H7 (cell line): Measurements from ENCODE around the gene FAM13A. TPM values are rescaled to one million over a fixed set of nuclear protein-coding genes. Genes with fewer than 3 reads are reported as not detected.
"Not testable (repeated sequence)": the region's sequence is repeated elsewhere in the genome, so short reads cannot be mapped to it uniquely, and the experiment has no call there.

Experiments used
- DNase-seq: peaks from one replicate; pipeline ENCODE4 v3.0.0; 2012
- H3K27me3 ChIP-seq: 2 replicates; pipeline ENCODE4 v1.6.0; 2011; ENCODE audit warnings: mild to moderate bottlenecking, low read length; ENCODE audit not compliant: control insufficient read depth, insufficient read depth
- H3K36me3 ChIP-seq: replicated peaks from 2 replicates; pipeline ENCODE4 v1.5.1; 2011; ENCODE audit warnings: low read length; ENCODE audit not compliant: control insufficient read depth, insufficient read depth
- H3K4me3 ChIP-seq: 2 replicates; pipeline ENCODE4 v1.5.1; 2011; ENCODE audit warnings: low read depth, mild to moderate bottlenecking, control low read depth, low read length, moderate library complexity; ENCODE audit not compliant: insufficient read depth
- total RNA-seq: library from RNA; depleted of rRNA; stranded (reverse); fragments of >200 nt; shearing (Covaris generic); gene quantifications from 2 replicates; pipeline ENCODE4 v1.2.3, GENCODE V29; 2014

Gene FAM13A
- total RNA-seq, 1 experiment from 2014 or later, result 7.1 TPM

DNA sequence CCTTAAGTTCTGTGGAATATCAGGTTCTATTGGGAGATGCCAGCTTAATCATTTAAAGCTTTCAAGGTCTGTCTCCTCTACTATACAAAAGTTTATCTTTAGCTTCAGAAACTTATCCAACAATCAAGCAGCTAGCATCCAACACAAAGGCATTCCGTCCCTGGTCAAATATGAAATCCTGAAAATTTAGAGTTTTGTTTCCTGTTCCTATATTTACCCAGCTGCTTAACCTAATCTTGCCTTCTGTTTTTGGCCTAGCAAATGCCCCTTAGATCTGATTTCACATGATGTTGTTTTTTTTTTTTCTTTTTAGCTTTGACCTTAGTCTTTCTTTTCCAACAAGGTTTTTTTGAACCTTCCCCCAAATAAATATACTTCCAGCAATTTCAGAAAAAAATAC lies 33.8 kb downstream of the FAM13A start:
- H3K36me3 ChIP-seq, result no peaks in the 10 kb centered on the region; the same call in 1 of the 2 replicates
- DNase-seq, result no peak
- H3K4me3 ChIP-seq, result no peak overlapping the region
- H3K27me3 ChIP-seq, result no peaks in the 10 kb centered on the region

DNA sequence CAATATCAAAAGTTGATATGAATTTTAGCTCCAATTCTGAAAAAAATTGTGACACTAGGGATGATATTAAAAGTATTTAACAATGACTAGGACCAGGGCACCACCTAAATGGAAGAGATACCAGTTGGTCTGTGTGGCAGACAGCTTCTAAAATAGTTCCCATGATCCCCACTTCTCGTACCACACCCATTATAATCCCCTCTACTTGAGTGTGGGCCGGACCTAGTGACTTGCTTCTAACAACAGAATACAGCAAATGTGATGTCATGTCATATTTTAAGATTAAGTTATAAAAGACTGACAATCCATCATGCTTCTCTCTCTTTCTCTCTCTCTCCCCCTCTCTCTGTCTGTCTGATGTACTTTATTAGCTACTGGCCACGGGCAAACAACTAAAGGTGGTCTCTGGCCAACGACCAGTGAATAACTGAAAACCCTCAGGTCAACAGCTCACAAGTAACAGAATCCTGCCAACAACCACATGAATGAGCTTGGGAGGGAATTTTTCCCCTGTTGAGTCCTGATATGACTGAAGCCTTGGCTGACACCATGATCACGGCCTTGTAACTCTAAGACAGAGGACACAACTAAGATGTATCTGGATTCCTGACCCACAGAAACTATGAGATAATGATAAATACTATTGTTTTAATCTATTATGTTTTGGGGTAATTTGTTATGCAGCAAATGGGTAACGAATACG lies 34.4 kb downstream of the FAM13A start:
- H3K4me3 ChIP-seq, result no peak overlapping the region
- H3K27me3 ChIP-seq, result no peaks in the 10 kb centered on the region
- no peaks in the 10 kb centered on the region; the same call in 1 of the 2 replicates for H3K36me3 ChIP-seq
- no peak for DNase-seq

DNA sequence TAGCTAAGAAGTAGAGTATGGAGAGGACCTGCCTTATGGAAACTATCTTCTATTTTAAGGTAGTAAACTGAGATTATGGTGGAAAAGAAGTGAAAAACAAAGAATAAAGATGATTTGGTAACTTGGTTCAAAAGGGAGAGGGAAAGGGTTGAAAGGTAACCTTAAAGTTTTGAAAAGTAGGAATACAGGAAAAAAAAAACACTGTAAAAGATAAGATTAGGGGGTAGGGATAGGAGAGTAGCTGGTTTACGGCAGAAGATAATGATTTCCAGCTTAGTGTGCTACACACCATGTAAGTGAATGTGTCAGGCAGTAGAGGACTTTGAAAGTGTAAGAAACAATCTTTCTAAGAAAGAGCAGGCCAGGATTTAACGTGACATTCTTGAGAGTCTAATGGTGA lies 35.3 kb downstream of the FAM13A start:
- H3K4me3 ChIP-seq, result no peak overlapping the region
- no peak for DNase-seq
- H3K27me3 ChIP-seq, result no peaks in the 10 kb centered on the region
- H3K36me3 ChIP-seq, result peaks cover under 1% of the 10 kb centered on the region

DNA sequence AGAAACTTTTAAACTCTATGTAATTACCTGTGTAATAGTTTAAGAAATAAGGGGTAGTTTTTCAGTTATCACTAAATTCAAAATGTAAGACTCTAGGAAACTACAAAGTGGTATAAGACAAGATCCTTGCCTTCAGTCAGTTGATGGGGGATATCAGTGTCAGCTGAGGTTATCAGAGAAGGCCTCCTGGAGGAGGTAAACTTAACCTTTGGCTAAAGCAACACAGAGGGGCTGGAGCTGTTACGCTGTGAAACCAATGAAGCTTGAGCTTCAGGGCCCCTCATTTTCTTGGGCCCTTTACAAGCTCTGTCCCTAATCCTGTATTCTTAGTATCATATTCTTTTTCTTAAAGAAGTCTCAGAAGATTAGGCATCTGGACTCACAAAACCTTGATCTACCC lies 35.9 kb downstream of the FAM13A start:
- H3K27me3 ChIP-seq, result no peaks in the 10 kb centered on the region
- peaks cover 2% of the 10 kb centered on the region for H3K36me3 ChIP-seq
- DNase-seq, result no peak
- no peak overlapping the region for H3K4me3 ChIP-seq

DNA sequence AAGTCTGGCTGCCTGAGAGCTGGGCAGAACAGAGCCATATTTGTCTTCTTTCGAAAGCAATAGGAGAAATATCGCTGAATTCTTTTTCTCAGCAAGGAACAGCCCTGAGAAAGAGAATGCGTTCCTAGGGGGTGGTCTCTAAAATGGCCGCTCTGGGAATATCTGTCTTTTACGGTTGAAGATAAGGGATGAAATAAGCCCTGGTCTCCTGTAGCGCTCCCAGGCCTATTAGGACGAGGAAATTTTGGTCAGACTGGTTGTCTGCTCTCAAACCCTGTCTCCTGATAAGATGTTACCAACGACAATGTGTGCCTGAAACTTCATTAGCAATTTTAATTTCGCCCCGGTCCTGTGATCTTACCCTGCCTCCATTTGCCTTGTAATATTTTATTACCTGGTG lies 42.1 kb downstream of the FAM13A start:
- DNase-seq, result not testable (repeated sequence)

DNA sequence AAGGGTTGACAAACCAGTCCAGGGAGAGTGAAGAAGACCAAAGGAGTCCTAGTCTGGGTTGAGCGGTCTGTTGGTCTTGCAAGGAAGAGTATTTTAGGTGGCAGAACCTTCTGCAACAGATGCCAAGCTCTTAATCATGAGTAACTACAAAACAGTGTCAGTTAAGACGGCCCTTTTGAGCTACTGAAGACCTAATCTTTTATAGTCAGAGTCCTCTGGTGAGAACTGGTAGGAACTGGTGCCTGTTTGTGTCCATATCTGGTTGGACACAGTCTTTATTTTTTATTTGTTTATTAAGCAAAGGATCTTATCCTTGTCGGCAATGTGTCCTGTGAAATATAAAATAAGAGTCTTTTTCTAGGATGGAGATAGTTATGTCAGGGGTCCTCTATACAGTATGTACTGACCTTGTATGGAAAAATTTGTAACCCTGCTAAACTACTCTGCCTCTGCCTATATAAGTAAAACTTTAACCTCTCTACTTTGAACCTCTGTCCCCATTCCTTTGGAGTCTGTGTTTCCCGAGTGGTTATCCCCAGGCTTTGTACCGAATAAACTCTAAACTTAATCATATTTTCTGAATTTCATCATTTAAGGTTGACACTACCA lies 47.1 kb downstream of the FAM13A start:
- H3K36me3 ChIP-seq, result peaks cover 3% of the 10 kb centered on the region
- H3K4me3 ChIP-seq, result no peak overlapping the region
- no peak for DNase-seq
- H3K27me3 ChIP-seq, result no peaks in the 10 kb centered on the region

More for the DNA sequence above, 42.1 kb downstream of the FAM13A start:
- not testable (repeated sequence) for H3K36me3 ChIP-seq, H3K4me3 ChIP-seq, H3K27me3 ChIP-seq

DNA sequence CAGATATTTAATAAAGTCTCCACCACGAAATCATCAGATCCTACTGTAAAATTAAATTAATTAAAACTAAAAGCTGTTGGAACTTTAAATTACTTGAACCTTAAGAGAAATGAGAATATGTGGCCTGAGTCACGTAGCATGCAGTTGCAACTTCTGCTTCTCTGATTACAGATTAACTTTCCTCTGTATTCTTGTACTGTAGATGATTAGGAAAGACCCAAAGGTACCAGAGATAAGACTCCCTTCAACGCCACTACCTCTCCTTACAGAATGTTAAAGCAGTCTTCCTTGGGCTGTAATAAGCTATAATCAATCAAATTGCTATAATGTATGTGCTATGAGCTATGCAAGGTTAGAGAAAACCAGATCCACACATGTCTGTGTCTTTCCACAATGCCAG lies 47.9 kb downstream of the FAM13A start:
- Histone ChIP-seq H3K4me3 (no peak overlapping the region), H3K36me3 (peaks cover 3% of the 10 kb centered on the region), H3K27me3 (no peaks in the 10 kb centered on the region)
- no peak for DNase-seq

DNA sequence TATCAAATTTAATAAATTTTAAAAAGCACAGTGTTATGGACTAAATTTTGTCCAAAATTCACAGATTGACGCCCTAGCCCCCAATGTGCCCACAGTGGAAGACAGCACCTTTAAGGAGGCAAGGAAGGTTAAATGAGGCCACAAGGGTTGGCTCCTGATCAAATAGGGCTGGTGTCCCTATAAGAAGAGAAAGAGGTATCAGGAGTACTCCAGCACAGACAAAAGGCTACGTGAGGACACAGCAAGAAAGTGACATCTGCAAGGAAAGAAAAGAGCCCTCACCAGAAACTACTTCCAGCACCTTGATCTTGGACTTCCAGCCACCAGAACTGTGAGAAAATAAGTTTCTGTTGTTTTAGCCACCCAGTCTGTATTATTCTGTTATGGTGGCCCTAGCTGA lies 48.8 kb downstream of the FAM13A start:
- no peak for DNase-seq
- Histone ChIP-seq H3K36me3 (peaks cover 1% of the 10 kb centered on the region), H3K4me3 (no peak overlapping the region), H3K27me3 (no peaks in the 10 kb centered on the region)

DNA sequence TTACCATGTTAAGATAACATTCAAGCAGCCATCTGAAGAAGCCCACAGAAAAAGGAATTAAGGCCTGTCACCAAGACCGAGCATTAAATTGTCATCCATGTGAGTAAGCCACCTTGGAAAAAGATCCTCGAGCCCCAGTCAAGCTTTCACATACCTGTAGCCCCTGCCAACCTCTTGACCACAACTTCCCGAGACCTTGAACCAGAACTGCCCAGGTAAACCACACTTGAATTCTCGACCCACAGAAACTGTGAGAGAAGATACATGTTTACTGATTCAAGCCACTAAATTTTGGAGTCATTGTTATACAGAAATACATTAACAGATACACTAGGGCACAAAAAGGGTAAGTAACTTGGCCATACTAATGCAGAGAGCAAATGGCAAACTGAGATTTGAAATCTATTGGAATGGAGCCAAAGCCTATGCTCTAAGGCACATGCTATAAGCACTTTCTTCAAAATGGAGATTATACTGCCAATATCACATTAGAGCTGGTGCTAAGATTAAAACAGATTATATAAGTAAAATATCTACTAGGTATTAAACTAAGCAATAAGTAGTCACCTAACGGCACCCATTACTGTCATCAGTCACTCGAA lies 49.5 kb downstream of the FAM13A start:
- no peak overlapping the region for H3K4me3 ChIP-seq
- peaks cover 1% of the 10 kb centered on the region for H3K36me3 ChIP-seq
- no peak for DNase-seq
- H3K27me3 ChIP-seq, result no peaks in the 10 kb centered on the region

DNA sequence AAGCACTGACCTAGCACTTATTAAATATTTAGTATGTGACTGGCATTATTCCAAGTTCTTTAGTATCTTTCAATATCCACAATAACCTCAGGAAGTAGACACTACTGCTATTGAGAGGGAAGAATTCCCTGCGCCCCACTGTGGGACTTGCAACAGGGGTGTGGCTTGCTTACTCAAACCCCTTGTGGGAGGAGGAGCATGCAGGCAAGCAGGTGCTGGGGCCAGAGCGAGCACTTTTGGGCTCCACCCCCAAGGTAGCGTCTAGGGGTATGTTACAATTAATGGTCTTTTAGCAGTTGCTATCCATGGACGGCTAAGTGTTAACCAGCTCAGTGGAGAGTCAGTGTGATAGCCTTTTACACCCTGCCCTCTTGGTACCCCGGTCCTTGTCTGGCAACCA lies 50.7 kb downstream of the FAM13A start:
- H3K36me3 ChIP-seq, result peaks cover 1% of the 10 kb centered on the region
- no peaks in the 10 kb centered on the region for H3K27me3 ChIP-seq
- DNase-seq, result no peak
- no peak overlapping the region for H3K4me3 ChIP-seq

DNA sequence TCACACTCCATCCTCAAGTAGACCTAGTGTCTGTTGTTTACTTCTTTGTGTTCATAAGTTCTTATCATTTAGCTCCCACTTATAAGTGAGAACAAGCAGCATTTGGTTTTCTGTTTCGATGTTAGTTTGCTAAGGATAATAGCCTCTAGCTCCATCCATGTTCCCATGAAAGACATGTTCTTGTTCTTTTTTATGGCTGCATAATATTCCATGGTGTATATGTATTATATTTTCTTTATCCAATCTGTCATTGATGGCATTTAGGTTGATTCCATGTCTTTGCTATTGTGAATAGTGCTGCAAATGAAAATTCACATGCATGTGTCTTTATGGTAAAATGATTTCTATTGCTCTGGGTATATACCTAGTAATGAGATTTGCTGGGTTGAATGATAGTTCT lies 51.9 kb downstream of the FAM13A start:
- H3K27me3 ChIP-seq, H3K4me3 ChIP-seq, DNase-seq, H3K36me3 ChIP-seq: not testable (repeated sequence)

DNA sequence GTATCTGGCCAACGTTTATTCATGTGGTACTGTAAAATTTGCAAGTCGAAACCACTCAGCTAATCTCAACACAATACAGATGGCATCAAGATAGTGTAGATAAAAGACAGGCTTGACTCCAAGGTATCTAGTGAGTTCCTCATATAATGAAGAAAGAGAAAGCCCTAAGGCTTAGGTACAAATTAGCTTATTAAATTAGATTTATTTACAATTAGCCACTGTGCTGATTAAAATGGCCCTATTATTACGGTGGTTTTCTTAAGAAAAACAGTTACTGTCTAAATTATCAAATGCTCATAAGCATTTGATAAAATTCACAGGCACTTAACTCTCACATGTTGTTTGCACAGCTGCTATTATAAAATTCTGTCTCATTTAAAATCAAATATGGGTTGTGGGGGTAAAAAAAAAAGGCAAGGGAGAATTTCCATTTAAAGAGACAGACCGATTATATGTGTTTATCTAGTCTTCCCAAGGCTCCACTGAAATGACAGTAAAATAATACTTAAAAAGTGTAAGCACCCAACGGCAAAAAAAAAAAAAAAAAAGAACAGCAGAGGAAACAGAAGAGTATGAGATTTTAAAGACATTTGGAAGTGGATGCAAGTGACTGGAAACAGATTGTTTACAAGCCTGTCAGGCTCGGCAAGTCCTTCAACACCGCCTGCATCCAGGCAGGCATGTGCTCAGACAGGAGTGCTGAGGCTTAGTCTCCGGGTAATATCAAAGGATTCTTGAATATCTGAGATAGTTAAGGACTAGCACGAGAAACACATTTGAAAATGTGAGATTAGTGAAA lies 55.1 kb downstream of the FAM13A start:
- DNase-seq, result no peak
- Histone ChIP-seq H3K4me3 (no peak overlapping the region), H3K36me3 (peaks cover 1% of the 10 kb centered on the region), H3K27me3 (no peaks in the 10 kb centered on the region)

DNA sequence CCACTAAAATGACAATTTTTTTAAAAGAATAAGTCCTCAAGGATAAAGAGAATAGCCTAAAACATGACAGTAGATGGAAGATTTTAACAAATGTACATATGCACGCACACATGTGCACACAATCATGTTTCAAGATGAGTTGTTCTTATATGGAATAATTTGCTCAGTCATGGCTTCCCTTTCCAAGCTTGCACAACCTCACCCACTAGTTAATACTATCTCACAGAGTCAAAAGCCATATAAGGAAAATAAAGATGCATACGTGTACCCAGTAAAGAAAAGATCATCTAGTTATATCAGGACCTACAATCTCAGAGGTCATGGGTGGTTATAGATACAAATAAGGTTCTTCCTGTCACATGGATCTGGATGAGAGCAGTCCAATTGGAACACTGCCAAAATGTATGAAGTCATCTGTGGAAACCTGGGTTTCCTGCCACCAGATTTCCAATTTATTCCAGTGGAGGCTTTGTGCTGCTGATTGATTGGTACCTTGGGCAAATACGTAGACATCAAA lies 56.1 kb downstream of the FAM13A start:
- H3K4me3 ChIP-seq, result no peak overlapping the region
- H3K27me3 ChIP-seq, result no peaks in the 10 kb centered on the region
- no peak for DNase-seq
- H3K36me3 ChIP-seq, result no peaks in the 10 kb centered on the region

DNA sequence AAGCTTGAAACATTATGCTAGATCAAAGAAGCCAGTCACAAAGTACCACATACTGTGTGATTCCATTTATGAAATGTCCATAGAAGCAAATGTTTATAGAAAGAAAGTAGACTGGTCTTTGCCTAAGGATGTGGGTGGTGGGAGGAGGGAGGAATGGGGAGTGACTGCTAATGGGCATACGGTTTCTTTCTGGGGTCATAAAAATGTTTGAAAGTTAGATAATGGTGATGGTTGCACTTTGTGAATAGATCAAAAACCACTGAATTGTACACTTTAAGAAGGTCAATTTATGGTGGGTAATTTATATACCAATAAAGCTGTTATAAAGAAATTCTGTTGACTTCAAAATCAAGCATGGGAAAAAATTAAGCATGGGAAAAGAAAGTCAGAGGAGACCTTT lies 56.6 kb downstream of the FAM13A start:
- DNase-seq, result no peak
- H3K4me3 ChIP-seq, result no peak overlapping the region
- no peaks in the 10 kb centered on the region for H3K36me3 ChIP-seq
- H3K27me3 ChIP-seq, result no peaks in the 10 kb centered on the region
